ENCODE measurements around the gene MUC6.

Gene MUC6, protein sequence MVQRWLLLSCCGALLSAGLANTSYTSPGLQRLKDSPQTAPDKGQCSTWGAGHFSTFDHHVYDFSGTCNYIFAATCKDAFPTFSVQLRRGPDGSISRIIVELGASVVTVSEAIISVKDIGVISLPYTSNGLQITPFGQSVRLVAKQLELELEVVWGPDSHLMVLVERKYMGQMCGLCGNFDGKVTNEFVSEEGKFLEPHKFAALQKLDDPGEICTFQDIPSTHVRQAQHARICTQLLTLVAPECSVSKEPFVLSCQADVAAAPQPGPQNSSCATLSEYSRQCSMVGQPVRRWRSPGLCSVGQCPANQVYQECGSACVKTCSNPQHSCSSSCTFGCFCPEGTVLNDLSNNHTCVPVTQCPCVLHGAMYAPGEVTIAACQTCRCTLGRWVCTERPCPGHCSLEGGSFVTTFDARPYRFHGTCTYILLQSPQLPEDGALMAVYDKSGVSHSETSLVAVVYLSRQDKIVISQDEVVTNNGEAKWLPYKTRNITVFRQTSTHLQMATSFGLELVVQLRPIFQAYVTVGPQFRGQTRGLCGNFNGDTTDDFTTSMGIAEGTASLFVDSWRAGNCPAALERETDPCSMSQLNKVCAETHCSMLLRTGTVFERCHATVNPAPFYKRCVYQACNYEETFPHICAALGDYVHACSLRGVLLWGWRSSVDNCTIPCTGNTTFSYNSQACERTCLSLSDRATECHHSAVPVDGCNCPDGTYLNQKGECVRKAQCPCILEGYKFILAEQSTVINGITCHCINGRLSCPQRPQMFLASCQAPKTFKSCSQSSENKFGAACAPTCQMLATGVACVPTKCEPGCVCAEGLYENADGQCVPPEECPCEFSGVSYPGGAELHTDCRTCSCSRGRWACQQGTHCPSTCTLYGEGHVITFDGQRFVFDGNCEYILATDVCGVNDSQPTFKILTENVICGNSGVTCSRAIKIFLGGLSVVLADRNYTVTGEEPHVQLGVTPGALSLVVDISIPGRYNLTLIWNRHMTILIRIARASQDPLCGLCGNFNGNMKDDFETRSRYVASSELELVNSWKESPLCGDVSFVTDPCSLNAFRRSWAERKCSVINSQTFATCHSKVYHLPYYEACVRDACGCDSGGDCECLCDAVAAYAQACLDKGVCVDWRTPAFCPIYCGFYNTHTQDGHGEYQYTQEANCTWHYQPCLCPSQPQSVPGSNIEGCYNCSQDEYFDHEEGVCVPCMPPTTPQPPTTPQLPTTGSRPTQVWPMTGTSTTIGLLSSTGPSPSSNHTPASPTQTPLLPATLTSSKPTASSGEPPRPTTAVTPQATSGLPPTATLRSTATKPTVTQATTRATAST (N-terminal part only)

DNA sequence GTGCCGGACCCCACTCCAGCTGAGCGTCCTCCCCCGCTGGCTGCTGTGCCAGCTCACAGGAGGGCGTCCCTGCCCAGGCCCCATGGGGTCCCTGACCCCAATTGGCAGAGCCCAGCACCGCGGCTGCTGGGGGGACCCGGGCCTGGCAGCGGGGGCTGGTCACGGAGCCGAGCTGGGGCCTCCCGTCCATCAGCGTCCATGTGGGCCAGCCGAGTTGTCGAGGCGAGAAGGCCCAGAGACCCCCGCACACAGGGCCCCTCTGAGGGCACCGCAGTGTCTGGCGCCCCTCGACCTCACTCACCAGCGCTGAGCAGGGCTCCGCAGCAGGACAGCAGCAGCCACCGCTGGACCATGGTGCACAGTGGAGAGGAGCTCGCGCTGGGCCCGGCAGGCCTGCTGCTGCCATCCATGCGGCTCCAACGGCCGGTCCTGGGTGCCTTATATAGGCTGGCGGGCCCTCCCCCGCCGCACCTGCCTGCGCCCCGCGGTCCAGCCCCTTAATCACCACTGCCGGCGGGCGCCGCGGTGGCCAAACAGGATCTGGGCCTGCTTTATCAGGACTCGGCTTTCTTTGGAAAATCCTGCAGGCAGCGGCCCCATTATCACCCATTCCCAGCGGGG, at the start of gene MUC6:
Gene MUC6 (minus strand): TSS at position 416 of the 621 bp plus-strand sequence. CDS start 63 bp downstream, at position 353.
- no peak for DNase-seq (ENCODE audit: low spot score)

DNA sequence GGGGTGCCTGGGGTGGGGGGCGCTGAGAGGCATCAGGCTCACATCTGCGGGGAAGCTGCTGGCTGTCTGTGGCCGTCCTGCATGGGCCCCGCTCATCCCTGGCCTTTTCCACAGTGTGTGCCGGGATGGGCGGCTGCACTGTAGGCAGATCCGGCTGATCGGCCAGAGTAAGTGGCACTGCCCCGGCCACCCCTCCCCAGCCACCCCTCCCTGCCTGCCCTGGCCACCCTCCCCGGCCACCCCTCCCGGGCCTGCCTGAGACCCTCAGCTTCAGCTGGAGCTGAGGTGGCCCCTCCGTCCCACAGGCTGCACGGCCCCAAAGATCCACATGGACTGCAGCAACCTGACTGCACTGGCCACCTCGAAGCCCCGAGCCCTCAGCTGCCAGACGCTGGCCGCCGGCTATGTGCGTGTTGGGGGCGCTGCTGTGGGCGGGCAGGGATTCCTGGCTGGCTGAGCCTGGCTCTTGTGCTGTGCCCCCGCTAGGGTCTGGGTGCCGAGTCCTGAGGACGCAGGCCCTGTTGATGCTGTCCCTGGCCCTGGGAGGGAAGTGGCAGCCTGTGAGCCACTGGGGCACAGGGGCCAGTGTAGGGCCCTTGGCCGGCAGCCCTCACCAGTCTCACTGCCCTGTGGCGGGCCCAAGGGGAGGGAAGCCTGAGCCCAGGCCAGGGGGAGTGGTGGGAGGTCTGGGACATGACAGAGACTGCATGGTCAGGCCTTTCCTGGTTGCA, 49.1 kb upstream of the MUC6 start:
- DNase-seq (ENCODE audit: low spot score), result no peak

DNA sequence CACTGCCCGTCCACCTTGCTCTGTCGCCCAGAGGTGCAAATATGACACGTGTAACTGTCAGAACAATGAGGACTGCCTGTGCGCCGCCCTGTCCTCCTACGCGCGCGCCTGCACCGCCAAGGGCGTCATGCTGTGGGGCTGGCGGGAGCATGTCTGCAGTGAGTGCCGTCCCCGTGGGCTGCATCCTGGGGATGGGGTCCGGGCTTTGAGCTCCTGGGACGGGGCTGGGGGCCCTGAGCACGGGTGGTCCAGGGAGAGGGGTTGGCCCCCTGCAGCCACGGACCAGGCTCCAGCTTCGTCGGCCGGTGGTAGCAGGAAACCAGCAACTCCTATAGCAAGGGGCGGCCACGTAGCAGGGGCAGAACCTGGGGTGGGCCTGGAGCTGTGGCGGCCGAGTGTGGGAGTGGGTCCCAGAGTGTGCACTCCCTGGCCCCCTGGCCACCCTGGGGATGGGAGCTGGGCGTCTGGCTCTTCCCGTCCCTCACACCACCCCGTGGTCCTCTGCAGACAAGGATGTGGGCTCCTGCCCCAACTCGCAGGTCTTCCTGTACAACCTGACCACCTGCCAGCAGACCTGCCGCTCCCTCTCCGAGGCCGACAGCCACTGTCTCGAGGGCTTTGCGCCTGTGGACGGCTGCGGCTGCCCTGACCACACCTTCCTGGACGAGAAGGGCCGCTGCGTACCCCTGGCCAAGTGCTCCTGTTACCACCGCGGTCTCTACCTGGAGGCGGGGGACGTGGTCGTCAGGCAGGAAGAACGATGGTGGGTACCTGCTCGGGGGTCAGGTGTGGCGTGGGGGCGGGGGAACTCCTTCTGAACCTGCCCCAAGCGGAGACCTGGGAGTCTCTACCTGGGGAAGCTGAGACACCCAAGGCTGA, 48.3 kb upstream of the MUC6 start:
- DNase-seq (ENCODE audit: low spot score), result no peak

DNA sequence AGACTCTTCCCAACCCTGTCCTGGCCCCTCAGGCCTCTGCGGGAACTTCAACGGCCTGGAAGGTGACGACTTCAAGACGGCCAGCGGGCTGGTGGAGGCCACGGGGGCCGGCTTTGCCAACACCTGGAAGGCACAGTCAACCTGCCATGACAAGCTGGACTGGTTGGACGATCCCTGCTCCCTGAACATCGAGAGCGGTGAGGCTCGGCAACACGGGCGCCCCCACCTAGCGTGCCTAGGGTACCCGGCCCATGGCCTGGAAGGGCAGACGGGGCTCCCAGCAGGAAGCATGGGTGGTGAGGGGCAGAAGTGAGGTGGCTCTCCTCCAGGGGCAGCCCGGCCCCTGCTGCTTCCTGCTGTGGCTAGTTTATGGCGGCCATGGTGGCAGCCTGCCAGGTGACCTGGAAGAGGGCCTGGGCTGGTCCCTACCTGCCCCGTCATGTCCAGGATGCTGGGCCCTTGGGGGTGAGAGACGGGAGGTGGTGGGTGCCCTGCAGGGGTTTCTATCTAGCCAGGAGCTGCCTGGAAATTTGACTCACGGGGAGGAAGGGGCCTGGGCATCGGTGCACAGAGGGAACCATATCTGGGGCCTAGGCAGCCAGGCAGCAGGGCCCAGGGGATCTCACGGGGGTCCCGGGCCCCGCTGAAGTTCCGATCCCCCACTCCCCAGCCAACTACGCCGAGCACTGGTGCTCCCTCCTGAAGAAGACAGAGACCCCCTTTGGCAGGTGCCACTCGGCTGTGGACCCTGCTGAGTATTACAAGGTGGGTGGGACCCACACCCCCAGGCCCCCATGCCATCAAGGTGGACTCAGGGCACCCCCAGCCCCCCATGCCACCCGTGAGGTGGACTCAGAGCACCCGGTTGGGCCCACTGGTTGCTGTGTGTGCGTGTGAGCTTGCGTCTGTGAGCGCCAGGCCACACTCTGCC, 47.4 kb upstream of the MUC6 start:
- DNase-seq (ENCODE audit: low spot score), result no peak

DNA sequence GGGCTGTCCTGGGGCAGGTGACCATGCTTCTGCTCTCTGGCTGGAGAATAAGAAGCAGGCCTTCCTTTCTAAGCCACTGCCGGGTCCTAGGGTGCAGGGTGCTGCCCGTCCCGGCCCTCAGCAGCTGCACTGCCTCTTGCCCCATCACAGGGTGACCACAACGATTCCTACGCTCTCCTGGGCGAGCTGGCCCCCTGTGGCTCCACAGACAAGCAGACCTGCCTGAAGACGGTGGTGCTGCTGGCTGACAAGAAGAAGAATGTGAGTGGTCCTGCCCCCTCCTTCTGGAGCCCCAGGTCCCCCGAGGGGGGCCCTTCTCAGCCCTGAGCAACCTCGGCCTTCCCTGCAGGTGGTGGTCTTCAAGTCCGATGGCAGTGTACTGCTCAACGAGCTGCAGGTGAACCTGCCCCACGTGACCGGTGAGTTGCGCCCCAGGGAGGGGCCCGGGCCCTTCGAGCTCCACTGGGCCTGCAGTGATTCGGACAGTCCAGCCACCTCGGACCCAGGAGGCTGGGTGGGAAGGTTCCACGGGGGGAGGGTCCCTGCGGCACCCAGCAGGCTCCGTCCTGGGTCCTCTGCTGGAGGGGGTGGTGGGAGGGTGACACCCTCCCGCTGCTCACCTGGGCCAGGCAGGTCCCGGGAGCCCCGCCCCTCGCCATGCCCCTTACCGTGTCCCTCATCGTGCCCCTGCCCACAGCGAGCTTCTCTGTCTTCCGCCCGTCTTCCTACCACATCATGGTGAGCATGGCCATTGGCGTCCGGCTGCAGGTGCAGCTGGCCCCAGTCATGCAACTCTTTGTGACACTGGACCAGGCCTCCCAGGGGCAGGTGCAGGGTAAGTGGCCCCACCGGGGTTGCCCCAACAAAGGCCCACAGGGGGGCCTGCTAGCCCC, 46.5 kb upstream of the MUC6 start:
- DNase-seq (ENCODE audit: low spot score), result no peak

DNA sequence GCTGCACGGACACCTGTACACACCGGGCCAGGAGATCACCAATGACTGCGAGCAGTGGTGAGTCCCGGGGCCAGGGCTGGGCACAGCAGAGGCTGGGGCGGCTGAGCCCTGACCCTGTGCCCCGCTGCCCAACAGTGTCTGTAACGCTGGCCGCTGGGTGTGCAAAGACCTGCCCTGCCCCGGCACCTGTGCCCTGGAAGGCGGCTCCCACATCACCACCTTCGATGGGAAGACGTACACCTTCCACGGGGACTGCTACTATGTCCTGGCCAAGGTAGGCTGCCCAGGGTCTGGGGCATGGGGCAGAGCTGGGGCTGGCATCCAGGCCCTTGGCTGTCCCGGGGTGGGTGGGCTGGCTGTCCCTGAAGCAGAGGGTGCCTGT, 45.8 kb upstream of the MUC6 start:
- no peak for DNase-seq (ENCODE audit: low spot score)

DNA sequence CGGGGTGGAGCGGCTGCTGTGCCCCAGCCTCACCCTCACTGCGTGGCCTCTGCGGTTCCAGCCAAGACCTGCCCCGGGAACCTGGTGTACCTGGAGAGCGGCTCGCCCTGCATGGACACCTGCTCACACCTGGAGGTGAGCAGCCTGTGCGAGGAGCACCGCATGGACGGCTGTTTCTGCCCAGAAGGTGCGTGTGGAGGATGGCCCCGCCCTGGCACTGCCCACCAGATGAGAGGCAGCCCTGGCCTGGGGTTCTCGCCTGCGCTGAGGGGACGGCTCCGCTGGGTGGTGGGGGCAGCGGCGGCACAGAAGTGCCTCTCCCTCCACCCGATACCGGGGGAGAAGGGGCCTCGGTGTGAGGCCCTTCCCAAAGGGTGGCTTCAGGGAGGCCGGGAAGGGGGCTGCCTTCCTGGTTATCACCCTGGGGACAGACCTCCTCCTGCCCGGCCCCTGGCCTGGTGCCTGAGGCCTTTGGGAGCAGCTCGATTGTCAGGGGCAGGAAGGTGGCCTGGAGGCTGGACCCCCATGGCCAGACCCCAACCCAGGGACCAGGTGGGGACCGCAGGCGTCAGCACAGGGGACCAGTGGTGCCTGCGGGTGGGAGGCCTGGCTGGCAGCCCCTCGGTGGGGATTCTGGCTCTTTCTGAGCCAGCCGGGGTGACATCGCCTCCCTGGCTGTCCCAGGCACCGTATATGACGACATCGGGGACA, 45.2 kb upstream of the MUC6 start:
- DNase-seq (ENCODE audit: low spot score), result no peak

DNA sequence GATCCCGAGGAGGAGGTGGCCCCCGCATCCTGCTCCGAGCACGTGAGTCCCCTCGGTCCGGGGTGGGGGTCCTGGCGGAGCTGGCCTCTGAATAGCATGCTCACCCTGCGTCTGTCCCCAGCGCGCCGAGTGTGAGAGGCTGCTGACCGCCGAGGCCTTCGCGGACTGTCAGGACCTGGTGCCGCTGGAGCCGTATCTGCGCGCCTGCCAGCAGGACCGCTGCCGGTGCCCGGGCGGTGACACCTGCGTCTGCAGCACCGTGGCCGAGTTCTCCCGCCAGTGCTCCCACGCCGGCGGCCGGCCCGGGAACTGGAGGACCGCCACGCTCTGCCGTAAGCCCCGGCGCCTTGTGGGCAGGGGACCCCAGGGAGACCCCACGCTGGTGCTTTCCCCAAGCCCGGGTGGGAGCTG, 41.7 kb upstream of the MUC6 start:
- DNase-seq (ENCODE audit: low spot score), result no peak

DNA sequence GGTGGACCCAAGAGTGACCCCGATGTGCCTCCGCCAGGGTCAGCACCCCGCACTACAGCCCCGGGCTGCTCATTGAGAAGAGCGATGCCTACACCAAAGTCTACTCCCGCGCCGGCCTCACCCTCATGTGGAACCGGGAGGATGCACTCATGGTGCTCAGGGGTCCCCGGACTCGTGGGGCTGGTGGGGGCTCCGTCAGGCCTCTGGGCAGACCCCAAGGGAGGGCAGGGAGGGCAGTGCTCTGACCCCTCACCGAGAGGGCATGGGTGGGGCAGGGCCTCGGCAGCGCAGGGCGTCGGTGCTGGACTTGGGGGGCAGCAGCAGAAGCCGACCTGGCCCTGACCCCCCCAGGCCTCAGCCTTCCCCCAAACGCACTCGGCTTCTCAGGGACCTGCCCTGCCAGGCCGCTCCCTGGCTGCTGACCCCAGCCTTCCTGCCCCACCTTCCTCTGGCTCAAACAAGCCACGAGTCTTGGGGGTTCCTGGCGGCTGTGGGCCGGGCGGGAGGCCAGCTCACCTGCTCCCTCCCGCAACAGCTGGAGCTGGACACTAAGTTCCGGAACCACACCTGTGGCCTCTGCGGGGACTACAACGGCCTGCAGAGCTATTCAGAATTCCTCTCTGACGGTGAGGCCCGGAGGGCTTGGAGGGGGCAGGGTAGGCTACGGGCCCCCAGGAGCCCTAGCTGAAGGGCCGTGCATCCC, 41.0 kb upstream of the MUC6 start:
- no peak for DNase-seq (ENCODE audit: low spot score)

DNA sequence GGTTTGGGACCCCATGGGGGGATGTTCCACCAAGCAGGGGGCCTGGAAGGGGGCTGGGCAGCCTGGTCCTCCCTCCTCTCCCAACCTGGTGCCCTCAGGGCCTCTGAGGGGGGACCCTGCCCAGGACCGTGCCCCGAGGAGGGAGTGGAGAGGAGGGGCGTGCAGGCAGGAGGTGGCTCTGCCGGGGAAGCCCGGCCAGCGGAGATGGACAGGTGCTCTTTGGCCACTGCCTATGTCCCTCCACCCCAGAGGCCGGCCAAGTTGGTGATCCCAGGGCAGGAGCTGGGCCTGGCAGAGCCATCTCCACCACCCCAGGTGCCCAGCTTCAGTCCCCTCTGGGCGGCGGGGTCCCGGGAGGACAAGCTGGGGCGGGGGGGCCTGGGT, 40.5 kb upstream of the MUC6 start:
- DNase-seq (ENCODE audit: low spot score), result no peak

DNA sequence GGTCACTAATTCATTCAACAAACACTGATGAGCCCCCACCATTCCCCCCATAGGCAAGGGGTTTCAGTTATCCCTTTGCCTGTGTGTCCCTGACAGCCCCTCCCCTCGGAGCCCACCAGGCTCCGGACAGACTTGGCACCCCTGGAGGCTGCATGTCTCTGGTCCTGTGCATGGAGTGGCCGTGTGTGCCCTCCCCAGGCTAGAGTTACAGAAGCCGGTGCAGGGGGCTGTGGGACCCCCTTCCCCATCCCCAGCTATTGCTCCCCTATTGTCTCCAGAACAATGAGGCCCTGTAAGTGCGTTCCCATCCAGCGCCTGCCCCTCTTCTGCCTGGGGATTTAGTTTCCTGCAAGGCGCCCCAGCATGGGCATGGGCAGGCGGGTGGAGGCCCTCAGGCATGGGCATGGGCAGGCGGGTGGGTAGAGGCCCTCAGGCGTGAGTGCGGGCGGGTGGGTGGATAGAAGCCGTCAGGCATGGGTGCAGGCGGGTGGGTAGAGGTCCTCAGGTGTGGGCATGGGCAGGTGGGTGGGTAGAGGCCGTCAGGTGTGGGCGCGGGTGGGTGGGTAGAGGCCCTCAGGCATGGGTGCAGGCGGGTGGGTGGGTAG, 39.6 kb upstream of the MUC6 start:
- no peak for DNase-seq (ENCODE audit: low spot score)

DNA sequence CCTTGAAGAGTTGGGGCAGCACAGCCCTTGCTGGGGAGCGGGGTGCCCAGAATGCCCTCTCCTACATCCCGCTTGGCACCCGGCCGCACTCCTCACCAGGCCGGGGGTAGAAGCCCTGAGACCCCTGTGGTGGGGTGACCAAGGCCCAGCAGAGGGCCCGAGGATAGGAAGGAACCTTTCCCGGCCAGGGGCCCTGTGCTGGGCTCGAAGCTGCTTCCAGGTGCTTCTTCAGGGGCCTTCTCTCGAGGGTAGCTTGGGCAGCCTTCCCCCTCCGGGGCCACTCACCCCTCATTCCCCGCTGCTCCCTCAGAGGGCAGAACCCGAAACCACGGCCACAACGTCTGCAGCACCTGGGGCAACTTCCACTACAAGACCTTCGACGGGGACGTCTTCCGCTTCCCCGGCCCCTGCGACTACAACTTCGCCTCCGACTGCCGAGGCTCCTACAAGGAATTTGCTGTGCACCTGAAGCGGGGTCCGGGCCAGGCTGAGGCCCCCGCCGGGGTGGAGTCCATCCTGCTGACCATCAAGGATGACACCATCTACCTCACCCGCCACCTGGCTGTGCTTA, 38.9 kb upstream of the MUC6 start:
- no peak for DNase-seq (ENCODE audit: low spot score)

DNA sequence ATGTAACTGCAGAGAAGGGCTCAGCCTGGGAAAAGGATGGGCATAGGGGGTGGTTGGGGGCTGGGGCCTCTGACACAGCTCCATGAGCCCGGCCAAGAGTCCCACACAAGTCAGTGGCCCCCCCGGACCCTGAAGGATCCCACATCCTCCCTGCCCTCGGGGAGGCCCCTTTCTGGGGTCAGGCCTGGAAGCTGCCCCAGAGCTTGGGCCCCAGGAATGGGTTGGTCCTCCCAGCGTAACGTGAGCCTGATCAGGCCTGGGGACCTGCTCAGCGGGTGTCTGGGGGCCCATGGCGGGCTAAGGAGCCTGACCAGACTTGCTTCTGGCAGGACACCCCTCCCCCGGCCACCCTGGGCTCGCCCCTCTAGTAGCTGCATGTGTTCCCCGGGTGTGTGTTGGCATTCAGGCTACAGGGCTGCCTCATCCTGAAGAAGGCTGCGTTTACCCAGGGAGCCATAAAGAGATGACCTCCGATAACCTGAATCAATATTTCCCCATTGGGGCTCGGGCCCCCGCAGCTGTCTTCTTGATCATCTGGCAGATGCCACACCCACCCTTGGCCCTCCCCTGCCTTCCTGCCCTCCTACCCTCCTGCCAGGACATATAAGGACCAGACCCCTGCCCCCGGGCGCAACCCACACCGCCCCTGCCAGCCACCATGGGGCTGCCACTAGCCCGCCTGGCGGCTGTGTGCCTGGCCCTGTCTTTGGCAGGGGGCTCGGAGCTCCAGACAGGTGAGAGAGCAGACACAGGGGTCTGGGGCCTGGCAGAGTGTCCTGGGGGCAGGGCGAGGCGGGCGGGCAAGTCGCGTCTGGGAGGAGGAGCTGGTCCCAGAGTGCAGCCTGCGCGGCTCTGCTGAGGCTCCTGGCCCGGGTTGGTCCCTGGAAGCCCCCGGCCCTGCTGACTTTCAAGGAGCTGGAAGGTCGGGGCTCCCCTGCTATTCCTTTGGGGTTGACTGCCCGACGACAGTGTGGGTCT, 38.0 kb upstream of the MUC6 start, which contains the start of gene MUC2:
Gene MUC2 (plus strand): TSS at position 631 of the 978 bp plus-strand sequence.
- no peak for DNase-seq (ENCODE audit: low spot score)

DNA sequence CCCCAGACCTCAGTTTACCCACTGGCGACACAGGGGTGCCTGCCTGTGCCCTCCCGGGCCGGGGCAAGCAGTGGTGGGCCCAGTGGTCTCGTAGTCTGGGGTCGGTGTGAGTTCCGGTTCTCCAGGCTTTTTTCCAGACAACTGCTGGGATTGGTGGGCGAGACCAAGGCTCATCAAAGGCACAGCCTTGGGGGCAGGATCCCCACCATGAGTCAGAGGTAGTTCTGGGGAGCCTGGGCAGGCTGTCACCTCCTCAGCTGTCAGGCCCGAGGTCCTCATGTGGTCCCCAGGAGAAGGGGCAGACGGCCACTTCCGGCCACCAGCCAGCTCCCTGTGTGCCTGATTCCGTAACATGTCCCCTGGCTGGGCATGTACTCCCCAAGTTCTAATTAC, 37.3 kb upstream of the MUC6 start:
- DNase-seq (ENCODE audit: low spot score), result no peak
